Renal cortex interstitium (tissue), 11 donors: ENCODE results near the gene GBF1. TPM values are rescaled to one million over a fixed set of nuclear protein-coding genes. Genes with fewer than 3 reads are reported as not detected.

ENCODE experiments used
- DNase-seq, 11 donors: peaks; one replicate each; pipeline ENCODE4 v3.0.0-alpha.2; 2013; ENCODE audit warnings: low read depth in 9 of 11, low spot score in 4 of 11; ENCODE audit errors: extremely low read depth in 1 of 11
- polyA plus RNA-seq, 3 donors: library from polyadenylated mRNA; unstranded; fragments of 120-200 nt; gene quantifications; one replicate each; pipeline ENCODE4 v1.2.1, GENCODE V29; 2013; ENCODE audit not compliant: insufficient read length in 3 of 3

Gene GBF1
- polyA plus RNA-seq, 3 donors: 44.2 to 52.3 (median 49.6) TPM

GRCh38 chr10:102375250-102375649, 129.9 kb downstream of the GBF1 start:
- no peak for DNase-seq

GRCh38 chr10:102375867-102376266, 130.5 kb downstream of the GBF1 start:
- no peak for DNase-seq

GRCh38 chr10:102376901-102377300, 131.6 kb downstream of the GBF1 start:
- DNase-seq: no peak

GRCh38 chr10:102379383-102379782, 134.1 kb downstream of the GBF1 start:
- DNase-seq: no peak

GRCh38 chr10:102381983-102382382, 136.7 kb downstream of the GBF1 start:
- no peak for DNase-seq

GRCh38 chr10:102382871-102383270, 137.5 kb downstream of the GBF1 start:
- DNase-seq: no peak

- DNase-seq: no peak
Observed at GRCh38 chr10:102384053-102384452, 138.7 kb downstream of the GBF1 start.

- DNase-seq: no peak
Observed at GRCh38 chr10:102384606-102385429, 139.5 kb downstream of the GBF1 start.

- DNase-seq: no peak
Observed at GRCh38 chr10:102389894-102390293, 144.6 kb downstream of the GBF1 start.

- DNase-seq: no peak
Observed at GRCh38 chr10:102392306-102392705, 147.0 kb downstream of the GBF1 start.

- peak in 1 of 11 donors; percentile 19 for DNase-seq
Observed at GRCh38 chr10:102393411-102394078, 148.2 kb downstream of the GBF1 start.

GRCh38 chr10:102394079-102394800, 148.9 kb downstream of the GBF1 start:
- peak in 9 of 11 donors; percentile 78 to 90 (median 84) for DNase-seq

GRCh38 chr10:102394801-102395399, 149.6 kb downstream of the GBF1 start:
- DNase-seq: no peak

GRCh38 chr10:102395400-102396316, 150.3 kb downstream of the GBF1 start, which contains the start of gene NFKB2:
Gene NFKB2 (plus strand): TSS chr10:102395705. CDS start chr10:102395960, 255 bp downstream.
- DNase-seq: peak in 10 of 11 donors; percentile 76 to 91 (median 86)

GRCh38 chr10:102396317-102396650, 151.0 kb downstream of the GBF1 start:
- no peak for DNase-seq

GRCh38 chr10:102396730-102397151, 151.4 kb downstream of the GBF1 start:
- DNase-seq: no peak

- no peak for DNase-seq
Observed at GRCh38 chr10:102397222-102398171, 152.2 kb downstream of the GBF1 start.
